Activated T-cell treated with anti-CD3 and anti-CD28 coated beads for 4 hours (primary cell): ENCODE results near the gene IGFL3.
"Not testable (repeated sequence)": the region's sequence is repeated elsewhere in the genome, so short reads cannot be mapped to it uniquely, and the experiment has no call there.

Source experiments
- DNase-seq: peaks from one replicate; pipeline ENCODE4 v3.0.0-alpha.2; 2020

The IGFL3 gene

GRCh38 chr19:46118136-46118535, 6.4 kb downstream of the IGFL3 start:
- DNase-seq, result no peak

GRCh38 chr19:46116121-46116520, 8.4 kb downstream of the IGFL3 start:
- no peak for DNase-seq

- DNase-seq, result no peak
Observed at GRCh38 chr19:46115396-46116106, 8.9 kb downstream of the IGFL3 start.

DNA sequence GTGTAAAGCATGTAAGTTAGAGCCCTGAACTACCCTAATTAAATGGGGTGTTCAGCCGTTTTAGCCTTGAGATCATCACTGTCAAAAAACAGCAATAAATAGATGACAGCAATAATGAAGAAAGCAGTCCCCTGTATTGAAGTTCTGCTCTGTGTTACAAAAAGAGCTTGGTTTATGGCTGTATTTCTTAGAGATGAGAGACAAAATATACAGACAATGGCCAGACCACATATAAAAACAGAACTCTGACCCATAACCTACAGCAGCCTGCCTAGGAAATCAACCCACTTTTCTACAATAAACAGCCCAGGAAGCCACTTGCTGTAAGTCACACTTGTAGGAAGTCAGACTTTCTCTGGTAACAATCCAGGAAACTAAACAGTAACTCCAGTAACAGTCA, 10.8 kb downstream of the IGFL3 start:
- no peak for DNase-seq

GRCh38 chr19:46112527-46112926, 12.0 kb downstream of the IGFL3 start:
- no peak for DNase-seq

DNA sequence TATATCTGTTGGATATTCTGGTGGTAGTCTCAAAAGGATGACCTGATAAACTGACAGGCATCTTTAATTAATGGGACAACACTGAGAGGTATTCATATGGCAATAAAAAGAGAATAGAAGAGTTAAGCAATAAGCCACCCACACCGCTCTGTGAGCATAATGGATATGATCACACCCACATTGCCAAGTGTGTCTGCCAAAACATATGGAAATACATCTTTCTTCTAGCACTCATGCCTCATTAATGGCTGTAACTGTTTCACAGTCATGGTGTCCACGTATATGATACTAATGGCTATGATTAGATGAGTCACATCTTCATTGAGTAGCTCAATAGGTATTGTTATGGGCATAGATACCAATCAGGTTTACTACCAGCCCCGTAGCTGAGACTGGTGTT, 13.1 kb downstream of the IGFL3 start:
- no peak for DNase-seq

DNA sequence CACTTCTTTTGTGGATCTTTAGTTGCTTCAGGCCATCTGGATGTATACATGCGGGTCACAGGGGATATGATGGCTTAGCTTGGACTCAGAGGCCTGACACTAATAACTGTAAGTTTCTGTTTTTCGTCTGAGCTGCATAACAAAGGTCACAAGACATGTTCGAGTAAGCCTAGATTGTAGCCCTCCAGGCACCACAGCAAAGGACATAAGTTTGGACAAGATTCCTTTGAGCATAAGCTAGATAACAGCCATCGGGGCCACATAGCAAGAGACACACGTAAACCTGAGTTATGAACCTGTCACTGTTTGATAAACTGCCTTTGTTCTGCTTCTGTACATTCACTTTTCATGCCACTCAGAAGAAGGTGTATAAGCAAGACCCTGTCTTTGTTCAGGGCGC, 14.6 kb downstream of the IGFL3 start:
- no peak for DNase-seq

- DNase-seq, result no peak
Observed at GRCh38 chr19:46107371-46107770, 17.1 kb downstream of the IGFL3 start.

GRCh38 chr19:46102333-46102732, 22.2 kb downstream of the IGFL3 start:
- DNase-seq, result not testable (repeated sequence)

DNA sequence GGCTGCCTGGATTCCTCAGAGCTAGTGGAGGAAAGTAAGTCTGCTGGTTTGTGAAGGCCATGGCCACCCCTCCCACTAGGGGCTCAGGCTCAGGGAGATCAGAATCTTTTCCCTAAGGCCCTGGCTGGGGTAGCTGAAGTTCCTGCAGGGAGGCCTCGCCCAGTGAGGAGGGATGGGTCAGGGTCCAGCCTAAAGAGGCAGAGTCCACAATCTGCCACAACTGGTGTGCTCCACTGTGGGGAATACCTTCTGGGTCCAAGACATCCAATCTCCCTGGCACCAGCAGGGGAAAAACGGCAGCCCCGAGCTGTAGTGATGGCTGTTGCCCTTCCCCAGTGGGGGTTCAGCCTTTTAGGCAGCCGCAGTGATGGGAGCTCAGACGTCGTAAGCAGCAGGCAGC, 23.2 kb downstream of the IGFL3 start:
- DNase-seq, result no peak

GRCh38 chr19:46100344-46100743, 24.1 kb downstream of the IGFL3 start:
- DNase-seq, result no peak

GRCh38 chr19:46090444-46090843, 34.0 kb downstream of the IGFL3 start:
- no peak for DNase-seq

DNA sequence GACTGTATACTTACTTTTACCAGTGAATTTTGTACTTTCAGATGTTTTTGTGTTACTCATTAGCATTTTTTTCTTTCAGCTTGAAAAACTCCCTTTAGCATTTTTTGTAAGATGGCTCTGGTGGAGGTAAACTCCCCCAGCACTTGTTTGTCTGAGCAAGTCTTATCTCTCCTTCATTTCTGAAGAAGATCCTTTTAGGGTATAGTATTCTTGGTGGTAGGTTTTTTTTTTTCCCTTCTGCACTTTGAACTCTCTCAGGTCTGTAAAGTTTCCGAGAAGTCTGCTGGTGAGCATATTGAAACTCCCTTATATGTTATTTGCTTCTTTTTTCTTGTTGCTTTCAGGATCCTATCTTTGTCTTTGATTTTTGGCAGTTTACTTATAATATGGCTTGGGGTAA, 35.1 kb downstream of the IGFL3 start:
- DNase-seq, result no peak

- DNase-seq, result no peak
Observed at GRCh38 chr19:46088101-46088500, 36.4 kb downstream of the IGFL3 start.

GRCh38 chr19:46085888-46086287, 38.6 kb downstream of the IGFL3 start:
- DNase-seq, result no peak

DNA sequence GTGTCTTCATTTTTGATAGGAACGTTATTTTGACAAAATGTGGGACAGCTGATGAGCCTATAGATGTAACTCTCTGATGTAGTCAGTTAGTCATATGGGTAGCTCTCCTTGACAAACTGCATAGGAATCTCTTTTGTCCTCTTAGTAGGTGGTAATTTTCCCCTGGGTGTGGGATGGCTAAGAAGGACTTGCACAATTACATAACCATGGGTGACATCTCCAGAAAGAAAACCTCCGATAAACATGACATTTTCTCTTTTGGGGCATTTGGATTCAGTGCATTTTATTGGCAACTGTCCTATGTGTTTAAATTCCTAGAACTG, 41.8 kb downstream of the IGFL3 start:
- no peak for DNase-seq

GRCh38 chr19:46081928-46082727, 42.4 kb downstream of the IGFL3 start:
- DNase-seq, result no peak

GRCh38 chr19:46080561-46080960, 43.9 kb downstream of the IGFL3 start:
- DNase-seq, result no peak

DNA sequence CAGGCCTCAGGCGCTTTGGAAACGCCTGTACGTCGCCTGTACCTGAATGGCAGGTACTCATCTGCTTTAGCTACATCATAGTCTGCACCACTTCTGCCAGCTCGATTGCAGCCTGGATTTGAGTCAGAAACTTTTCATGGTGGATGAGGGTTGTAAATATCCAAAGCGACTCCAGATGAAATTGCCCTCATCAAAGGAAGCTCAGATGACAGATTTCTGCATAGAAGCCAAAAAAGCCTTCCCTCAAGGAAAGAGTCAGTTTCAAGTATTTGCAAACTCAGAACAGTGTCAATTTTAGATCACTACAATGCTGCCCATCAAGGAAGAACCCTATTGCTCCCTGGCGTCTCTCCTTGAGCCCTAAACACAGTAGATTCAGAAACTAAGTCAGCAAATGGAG, 44.9 kb downstream of the IGFL3 start:
- no peak for DNase-seq

GRCh38 chr19:46078573-46079332, 45.7 kb downstream of the IGFL3 start:
- DNase-seq, result not testable (repeated sequence)

- DNase-seq, result no peak
Observed at GRCh38 chr19:46077815-46078167, 46.7 kb downstream of the IGFL3 start.

- peak; percentile 1 for DNase-seq
Observed at GRCh38 chr19:46076951-46077814, 47.3 kb downstream of the IGFL3 start.
